ENCODE results near the gene ANGPT4.
"Not testable (repeated sequence)": the region's sequence is repeated elsewhere in the genome, so short reads cannot be mapped to it uniquely, and the experiment has no call there.

Gene ANGPT4

GRCh38 chr20:904039-904545, 12.0 kb downstream of the ANGPT4 start:
- no peak for DNase-seq

- not testable (repeated sequence) for DNase-seq
Measured at GRCh38 chr20:897436-897835, 18.7 kb downstream of the ANGPT4 start.

DNA sequence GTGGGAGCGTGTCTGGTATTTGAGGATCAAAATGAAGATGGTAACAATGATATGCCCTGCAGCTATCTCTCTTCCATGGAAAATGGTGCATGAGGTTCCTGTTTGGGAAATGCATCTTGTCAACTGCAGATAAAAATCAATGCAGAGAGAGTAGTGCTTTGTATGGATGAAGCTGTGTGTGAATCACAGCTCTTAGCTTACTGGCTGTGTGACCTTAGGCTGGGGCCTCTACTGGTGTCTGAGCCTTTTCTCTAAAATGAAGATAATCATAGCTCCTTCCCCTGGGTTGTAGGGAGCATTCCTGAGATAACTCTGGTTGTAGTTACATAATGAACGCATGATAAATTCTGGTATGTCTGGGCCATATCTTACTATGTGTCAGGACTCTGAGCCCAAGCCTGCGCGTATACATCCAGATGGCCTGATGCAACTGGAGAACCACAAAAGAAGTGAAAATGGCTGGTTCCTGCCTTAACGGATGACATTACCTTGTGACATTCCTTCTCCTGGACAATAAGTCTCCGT, 19.6 kb downstream of the ANGPT4 start:
- DNase-seq = no peak

DNA sequence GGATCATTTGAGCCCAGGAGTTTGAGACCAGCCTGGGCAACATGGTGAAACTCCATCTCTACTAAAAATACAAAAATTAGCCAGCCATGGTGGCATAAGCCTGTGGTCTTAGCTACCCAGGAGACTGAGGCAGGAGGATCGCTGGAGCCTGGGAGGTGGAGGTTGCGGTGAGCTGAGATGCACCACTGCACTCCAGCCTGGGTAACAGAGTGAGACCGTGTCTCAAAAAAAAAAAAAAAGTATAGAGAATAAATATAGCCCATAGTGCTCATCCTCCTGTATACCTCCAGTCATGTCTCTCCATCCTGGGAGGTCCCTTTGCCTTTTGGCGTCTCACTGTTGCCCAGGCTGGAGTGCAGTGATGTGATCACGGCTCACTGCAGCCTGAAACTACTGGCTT, 23.8 kb downstream of the ANGPT4 start:
- not testable (repeated sequence) for DNase-seq

- no peak for DNase-seq
Measured at GRCh38 chr20:891706-892080, 24.4 kb downstream of the ANGPT4 start.

DNA sequence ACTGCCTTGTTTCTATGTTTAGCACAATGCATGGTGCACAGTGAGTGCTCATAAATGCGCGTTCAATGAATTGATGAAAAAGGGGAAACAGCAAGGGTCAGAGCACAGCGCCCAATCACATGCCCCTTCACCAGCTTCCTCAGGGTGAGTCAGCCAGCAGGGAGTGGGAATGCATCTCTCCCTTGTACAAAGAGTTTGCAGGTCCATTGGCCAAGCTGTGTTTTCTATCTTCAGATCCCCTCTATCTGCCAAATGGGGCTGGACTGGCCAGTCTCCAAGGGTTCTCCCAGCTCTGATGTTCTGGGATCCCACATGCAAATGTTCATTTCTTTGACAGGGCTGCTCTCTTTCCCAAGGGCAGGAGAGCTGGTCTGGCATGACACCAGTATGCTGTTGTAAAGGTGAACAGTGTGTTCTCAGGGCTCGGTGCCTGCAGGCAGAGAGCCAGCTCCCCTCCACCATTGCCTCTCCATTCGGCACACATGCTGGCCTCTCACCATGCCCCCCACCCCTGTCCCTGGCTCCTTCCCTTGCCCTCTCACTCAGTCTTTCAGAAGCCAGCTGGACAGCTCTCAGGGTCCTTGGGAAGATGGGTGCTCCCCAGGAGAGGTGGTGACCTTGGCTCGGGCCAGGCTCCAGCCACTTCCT, 25.0 kb downstream of the ANGPT4 start:
- no peak for DNase-seq

DNA sequence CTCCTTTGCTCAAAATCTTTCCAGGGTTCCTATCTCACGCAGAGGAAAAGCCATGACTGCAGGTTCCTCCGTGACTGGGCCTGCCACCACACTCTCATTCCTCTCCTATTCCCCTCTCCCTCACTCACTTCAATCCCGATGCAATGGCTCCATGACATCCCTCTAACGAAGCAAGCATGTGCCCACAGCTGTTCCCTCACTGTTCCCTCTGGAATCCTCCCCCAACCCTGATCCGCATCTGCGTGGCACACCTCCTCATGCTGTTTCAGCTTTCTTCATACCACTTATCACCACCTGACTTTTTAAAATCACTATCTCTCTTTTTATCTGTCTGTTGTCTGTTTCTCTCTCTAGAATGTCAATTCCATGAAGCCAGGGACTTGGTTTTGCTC, 25.5 kb downstream of the ANGPT4 start:
- DNase-seq = no peak

DNA sequence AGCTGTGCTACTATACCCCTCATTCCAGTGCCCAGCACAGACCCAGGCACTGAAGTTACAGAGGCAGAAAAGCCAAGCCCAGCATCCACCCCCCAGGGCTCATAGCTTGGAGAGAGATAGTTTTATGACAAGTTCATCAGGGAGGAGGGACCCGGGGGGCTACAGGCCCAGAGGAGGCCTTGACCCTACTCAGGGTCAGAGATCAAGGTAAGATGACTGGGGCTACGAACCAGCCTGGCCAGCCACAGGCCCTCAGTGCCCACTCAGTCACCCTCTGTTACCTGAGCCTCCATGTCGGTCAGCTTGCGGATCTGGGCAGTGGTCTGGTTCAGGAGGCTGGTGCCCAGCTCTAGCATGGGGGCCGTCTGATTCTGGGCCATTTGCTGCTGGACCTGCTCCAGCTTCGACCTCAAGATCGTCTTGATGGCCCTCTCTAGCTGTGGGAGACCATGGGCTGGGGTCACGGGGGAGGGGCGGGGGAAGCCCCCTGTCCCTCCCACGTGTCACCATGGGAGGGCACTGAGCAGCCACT, 26.1 kb downstream of the ANGPT4 start:
- no peak for DNase-seq

DNA sequence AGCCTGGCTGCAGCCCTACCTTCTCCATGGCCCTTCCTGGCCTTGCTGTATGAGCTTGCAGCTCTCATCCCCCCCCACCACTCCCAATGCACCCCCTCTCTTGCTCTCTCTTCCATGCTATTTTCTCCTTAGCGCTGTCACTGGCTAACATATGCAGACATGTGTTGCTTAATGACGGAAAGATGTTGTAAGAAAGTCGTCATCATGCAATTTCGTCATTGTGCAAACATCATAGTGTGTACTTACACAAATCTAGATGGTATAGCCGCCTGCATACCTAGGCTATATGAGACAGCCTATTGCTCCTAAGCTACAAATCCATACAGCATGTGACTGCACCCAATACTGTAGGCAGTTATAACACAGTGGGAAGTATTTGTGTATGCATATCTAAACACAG, 27.0 kb downstream of the ANGPT4 start:
- DNase-seq = no peak

DNA sequence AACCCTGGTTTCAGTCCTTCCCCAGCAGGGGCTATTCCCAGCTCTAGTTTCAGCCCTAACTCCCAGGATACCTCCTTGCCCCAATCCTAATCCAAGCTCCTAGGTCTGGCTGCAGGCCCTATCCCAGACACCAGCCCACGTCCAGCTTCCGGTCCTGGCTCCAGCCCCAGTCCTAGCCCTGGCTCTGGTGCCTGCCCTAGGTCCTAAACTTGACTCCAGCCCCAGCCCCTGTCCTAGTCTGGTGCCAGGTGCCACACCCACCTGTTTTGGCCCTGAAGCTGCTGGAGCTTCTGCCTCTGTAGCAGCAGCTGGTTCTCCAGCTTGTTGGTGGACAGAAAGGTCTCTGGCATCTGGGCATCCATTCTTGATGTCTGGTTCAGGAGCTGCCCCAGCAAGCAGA, 28.1 kb downstream of the ANGPT4 start:
- DNase-seq = no peak

DNA sequence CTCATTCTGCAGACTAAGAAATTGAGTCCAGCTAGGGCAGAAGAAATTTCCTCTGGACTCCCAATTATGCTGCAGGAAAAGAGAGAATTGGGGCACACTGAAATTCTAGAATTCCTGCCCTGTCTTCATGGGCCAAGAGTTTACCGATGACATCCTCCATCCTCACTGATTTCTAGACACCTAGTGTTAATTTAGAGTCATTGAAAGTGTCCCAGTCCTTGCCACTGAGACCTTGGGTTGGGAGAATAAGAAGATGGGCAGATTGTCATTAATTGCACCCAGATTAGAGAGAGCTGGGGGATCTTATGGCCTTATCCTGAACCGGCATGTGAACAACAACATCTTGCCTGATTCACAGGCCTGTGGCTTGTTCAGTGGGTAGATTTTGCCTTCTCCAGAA, 29.0 kb downstream of the ANGPT4 start:
- DNase-seq = no peak

DNA sequence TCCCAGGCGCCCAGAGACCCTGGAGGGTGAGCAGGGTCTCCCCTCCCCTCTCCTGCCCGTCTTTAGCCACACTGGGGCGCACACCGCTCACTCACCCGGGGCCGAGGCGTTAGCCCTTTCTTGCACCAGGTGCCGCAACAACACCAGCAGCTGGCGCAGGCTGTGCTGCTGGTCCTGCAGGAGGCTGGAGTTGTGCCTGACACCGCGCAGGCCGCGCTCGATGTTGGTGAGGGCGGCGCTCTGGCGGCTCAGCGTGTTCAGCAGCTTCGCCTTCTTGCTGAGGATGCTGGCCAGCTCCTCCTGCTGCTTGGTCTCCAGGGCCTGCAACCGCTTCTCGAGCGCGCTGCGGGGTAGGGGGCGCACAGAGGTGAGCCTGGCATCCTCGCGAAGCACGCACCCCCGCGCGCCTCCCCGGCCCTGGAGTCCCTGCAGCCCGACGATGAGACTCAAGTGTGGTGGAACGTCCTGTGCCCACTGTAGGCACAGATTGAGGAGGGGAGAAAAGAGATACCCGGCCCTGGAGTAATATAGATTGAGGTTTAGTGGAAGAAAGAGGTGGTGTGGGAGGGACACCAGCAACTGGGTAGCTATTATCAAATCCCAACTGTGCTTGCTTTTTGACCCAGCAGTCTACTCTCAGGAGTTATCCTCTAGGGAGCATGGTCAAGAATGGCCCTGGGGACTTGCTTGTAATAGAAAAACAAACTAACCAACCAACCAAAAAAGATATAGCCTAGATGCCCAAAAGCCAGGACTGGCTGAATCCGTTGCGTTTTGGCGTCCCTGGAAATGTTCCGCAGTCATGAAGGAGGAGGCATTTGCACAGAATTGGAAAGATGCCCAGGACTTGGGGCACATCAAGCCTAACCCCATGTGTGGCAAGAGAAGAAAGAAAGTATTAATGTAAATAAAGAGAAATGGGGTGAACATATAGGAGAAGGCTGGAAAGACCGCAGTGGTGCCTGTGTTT, 30.9 kb downstream of the ANGPT4 start:
- no peak for DNase-seq

DNA sequence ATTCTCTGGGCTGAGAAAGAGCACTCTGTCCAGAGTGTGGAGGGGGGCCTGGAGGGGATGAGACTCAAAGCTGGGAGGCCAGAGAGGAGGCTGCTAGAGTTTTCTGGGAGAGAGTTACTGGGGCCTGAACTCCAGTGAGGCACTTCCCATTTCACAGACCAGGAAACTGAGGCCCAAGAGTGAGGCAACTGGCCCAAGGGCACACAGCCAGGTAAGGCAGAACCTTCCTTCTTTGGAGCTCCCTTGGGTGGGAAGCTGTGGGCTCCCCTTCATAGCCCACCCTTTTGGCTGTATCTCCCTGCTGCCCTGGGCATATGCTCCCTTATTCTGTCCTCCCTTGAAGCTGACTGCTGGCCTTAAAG, 34.4 kb downstream of the ANGPT4 start:
- no peak for DNase-seq

- DNase-seq = no peak
Measured at GRCh38 chr20:881051-881782, 34.9 kb downstream of the ANGPT4 start.

- no peak for DNase-seq
Measured at GRCh38 chr20:879626-880025, 36.5 kb downstream of the ANGPT4 start.

GRCh38 chr20:878511-879307, 37.4 kb downstream of the ANGPT4 start:
- no peak for DNase-seq

DNA sequence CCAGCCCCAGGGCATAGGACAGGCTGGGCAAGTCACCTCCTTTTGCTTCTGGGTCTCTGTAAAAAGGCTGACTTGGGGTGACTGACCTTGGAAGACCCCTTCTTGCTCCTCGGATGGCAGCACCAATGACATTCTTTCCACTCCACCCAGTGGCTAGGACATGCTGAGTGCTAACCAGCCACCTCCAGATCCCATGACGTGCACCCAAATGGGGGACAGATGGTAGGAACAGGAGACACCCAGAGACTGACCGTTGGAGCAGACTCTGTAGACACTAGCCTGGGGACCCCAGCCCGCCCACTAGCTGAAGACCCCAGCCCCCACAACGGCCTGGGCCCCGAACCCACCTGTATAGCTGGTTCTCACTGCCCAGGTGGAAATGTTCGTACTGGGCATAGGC, 38.3 kb downstream of the ANGPT4 start:
- no peak for DNase-seq

GRCh38 chr20:875115-875514, 41.0 kb downstream of the ANGPT4 start:
- DNase-seq = no peak

DNA sequence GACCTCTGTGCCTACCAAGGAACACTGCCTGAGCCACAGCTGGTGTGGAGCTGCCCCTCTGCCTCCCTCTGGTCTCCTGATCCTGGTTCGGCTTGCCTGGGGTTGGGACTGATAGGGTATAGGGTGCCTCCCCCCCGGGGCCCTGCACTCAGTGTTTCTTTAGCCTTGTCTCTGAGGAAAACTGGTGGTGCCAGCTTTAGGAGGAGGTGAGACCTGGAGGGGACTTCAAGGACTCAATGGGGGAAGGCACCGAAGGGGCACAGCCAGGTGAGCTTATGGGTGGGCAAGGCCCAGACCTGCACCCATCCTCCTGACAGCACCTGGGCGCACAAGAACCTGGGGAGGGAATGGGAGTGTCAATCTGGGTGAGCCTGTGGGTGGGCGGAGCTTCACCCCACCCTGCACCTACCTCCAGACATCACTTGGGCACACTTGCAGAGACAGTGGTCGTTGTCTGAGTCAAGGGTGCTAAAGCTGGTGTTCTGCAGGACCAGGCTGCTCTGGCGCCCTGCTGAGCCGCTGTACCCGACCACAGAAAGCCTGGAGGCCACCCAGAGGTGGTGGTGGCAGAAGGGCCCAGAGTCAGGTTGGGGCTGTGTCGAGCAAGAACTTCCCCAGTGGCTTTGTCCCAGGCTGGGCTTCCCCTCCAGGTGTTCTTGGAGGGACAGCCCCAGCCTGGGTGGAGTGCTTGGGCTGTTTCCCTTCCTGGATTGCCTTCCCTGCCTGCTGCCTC, 42.1 kb downstream of the ANGPT4 start:
- no peak for DNase-seq

DNA sequence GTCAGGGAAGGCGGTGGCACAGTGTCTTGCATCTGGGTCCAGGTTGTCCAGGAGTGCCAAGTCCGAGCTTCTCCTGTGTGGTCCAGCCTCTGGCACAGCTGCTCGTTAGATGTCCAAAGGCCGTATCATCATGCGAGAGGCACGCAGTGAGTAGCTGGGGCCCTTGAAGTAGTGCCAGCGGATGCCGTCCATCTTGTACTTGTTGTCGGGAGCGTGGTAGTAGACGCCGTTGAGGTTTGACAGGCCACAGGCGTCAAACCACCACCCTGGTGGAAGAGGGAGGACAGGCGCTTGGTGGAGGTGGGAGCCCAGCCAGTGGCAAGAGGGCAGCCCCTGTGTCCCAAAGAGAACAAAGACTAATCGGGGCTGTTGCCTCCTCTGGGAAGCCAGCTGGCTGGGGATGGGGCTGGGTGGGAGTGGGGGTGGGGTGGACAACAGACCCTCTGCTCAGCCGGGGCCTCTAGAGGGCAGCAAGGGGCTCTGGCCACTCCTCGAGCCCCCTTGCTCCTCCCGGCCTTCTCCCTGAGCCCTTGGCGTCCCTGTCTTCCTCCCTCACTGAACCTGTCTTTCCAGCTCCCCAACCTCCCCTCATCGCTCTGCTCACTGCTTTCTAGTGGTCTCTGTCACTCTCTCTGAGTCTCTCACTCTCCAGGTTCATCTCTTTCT, 43.1 kb downstream of the ANGPT4 start:
- no peak for DNase-seq

GRCh38 chr20:871948-872347, 44.2 kb downstream of the ANGPT4 start:
- DNase-seq = no peak
